ENCODE measurements around the gene OLFM3.
A peak's percentile ranks its signal among the peaks of the same experiment; 100 is the strongest.

OLFM3 gene

DNA sequence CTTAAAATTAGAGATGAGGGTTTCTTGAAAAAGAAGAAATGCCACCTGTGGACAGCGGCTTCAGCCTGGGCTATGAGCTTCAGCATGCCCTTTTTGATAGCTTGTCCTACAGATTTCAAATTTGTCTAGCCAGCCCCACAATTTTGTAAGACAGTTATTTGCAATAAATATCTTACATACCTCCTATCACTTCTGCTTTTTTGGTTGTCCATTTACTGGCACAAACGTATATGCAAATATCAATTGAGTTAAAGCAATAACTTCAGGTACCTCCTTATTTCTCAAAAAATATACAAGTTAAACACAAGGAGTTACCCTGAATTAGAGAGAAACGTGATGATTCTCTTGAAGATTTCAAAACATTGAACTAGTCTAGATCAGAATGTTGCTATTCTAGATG, 53.5 kb downstream of the OLFM3 start:
- DNase-seq: no peak

DNA sequence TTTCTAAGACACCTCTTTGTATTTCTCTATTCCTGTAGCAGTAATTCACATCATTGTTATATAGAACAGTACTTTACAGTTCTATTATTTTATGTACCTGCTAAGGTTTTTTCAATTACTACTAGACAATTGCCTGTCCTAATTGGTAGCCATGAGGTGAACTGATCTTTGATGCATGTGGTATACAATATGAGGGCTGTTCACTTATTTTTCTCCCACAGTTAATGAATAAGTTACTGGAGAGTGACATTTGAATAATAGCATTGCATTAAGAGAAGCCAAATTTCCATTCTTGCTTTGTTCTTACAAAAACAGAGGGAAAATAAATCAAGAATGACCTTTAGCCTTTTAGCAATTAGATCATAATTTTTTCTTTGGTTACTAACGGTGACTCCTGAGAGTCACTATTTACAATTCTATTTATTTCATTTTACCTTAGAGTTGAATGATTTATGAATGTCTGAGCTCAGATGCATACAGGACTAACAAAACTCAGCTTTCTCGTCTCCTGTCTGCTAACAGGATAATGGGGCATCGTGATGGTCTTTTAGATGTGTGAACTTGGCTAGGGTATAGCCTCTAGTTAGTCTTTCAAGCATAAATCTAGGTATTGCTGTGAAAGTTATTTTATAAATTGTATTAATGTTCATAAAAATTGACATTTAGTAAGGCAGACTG, 54.1 kb downstream of the OLFM3 start:
- DNase-seq: no peak

DNA sequence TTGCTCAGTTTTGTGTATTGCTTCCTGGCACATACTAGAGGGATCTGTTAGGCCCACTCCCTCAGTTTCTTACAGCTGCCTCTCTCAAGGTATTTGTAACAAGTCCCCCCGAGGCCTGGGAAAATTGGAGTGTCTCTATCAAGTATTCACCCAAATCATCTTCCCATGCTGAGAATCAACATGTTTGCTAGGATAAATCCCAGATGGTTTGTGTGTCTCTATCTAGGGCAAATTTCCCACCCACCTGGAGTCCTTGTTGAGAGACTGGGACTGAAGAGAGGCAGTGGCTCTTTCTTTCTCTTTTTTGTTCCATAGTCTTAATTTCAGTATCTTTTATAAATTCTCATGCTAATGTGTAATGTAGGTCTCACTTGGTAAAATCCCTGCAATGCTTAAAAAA, 58.0 kb downstream of the OLFM3 start:
- DNase-seq: no peak

DNA sequence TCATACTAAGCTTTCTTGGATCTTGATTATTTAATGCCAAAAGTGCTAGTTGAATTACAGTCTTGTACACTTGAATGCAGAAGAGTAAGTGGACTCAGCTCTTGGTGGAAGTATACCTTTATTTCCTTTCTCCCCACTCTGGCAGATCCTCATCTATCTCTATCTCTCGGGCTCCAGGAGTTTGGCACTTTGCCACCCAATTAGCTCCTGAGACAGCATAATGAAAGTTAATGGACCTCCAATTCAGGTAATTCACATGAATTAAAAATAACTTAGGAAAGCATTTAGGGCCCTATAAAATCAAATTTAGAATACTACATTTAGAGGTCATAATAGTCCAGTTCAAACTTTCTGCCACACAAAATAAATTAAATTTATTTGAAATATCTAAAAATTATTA, 67.4 kb downstream of the OLFM3 start:
- no peak for DNase-seq

DNA sequence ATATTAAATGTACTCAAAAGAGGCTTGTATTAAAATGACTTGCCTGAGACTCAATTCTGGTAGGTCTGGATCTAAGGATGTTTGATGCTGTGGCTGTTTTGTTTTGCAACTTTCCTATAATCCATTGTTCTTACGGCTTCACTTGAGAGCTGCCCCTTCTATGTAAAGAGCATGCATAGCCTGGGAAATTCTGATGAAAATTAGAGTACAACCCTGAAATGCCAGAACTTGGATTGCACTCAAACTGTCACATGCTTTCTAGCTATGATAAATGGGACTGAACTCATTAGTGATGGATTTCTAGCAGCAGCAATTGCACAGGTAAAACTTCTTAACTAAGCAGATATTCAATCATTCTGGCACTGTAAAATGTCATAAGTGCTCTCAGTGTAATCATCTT, 67.9 kb downstream of the OLFM3 start:
- no peak for DNase-seq

DNA sequence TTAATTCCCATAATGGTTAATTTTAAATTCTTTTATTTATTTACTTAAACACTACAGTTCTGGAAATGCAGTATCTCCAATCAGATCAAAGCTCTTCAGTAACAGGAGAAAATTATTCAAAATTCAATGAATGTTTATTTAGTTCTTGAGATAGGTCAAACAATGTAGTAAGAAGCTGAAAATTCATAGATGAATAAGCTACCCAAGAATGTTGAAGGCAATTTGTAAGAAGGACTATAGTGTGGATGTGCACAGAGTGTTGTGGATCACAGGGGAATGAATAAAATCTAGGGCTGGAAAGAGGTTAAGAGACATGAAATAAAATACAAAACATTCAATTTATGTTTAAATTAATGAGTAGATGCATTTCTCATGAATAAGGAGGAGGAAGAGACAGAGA, 72.0 kb downstream of the OLFM3 start:
- DNase-seq: no peak

DNA sequence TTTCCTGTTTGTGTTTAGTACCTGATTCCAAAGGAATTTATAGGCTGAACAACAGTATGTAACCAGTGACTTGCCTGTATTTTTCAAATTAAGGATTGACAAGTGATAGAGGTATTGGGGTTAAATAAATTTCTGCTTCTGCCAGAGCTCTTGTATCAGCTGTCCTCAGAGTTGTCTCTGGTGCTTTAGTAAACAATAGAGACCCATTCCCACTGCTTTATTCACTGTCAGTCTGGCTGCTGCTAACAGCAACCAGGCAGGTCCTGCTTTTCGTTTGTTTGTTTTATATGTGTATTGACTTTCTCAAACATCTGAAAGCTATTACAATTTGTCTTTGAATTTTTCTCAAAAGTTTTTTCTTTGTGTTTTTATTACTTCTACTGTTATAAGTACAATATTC, 76.1 kb downstream of the OLFM3 start:
- DNase-seq: no peak

DNA sequence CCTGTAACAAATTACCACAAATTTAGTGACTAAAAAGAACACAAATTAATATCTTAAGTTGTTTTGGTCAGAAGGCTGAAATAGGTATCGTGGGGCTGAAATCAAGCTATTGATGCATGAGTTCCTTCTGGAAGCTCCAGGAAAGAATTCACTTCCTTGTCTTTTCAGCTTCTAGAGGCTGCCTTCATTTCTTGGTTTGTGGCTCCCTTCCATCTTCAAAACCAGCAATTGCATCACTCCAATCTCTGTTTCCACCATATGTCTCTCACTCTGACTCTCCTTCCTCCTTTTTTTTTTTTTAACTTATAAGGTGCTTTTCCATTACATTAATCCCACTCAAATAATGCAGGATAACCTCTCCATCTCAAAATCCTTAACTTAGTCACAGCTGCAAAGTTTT, 78.4 kb downstream of the OLFM3 start:
- peak; percentile 5 for DNase-seq

DNA sequence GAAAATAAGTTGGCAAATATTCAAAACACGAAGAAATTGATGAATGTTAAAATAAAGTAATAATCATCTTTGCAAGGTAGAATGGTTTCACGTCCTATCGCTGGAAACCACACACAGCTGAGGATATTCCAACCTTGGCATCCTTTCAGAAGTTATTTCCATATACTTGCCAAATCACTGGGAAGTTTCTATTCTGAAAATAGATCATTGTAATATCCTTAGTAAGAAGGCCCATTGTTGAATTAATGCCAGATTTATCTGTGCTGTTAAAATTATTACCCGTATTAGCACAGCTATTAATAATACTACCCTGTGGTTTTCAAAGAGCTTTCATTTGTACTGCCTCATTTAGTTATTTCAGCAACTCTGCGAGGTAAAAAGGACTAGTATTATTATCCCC, 81.1 kb downstream of the OLFM3 start:
- no peak for DNase-seq

DNA sequence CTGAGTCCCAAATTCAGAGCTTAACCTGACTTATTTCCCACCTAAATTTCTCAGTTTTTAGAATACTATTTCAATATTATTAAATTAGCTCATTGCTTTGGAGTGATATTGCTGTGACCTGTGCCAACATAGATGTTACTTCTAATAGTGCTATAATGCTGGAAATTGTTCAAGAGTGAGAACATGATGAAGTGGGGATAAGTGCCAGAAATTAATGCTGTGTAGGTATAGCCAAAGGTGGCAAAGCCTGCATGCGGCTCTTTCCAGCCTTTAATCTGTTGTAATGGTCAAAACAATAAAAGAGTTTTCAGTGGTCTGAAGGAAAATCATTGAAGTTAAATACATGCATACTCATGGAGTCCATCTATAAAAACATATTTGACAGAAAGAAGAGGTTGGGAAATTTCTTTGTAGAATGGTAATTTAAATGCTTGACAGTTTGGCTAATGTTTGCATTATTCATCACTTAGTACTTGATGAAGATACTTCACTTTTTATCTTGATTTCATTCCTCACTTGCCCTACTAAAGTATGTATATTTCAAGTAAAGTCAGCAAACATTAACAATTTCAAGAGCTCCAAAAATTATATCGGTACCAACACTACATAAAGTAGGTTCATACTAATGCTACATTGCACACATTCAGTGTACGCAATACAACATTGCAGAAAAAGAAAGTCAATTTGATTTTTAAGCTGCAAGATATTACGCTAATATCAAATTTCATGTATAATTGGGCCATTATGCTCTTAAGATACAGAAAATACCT, 82.1 kb downstream of the OLFM3 start:
- no peak for DNase-seq

DNA sequence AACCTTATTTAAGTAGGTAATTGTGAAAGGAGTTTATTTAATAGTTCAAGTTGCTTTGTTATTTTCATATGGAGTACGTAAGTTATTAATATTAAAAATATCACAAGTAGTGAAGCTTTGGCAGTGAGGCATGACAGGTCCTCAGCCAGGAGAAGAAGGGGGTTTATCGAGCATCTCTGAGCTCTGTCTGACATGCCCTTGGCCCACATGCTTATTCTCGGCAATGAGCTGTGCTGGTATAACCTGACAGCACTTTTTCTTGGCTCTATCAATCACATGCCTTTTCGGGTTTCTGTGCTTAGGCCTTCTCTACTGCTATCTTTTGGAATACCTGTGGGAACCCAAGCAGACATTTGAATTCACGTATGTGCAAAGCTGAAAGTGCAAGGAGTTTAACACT, 84.8 kb downstream of the OLFM3 start:
- DNase-seq: no peak

DNA sequence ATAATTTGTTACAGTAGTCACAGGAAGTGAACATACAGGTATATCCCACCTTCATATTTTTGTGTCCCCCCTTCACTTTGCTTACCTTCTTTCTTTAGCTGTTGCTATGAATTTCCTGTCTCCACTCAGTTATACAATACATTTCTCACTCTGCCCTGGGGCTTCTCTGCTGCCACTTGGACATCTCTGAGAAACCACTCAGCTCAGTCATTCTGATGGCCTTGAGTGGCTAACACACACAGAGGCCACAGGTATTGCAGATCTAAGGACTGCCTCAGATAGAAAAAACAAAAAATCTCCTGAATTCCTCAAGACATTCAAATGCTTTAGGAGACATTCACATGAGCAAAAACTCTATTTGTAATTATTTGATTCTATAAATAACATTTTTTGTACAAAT, 87.7 kb downstream of the OLFM3 start:
- no peak for DNase-seq

DNA sequence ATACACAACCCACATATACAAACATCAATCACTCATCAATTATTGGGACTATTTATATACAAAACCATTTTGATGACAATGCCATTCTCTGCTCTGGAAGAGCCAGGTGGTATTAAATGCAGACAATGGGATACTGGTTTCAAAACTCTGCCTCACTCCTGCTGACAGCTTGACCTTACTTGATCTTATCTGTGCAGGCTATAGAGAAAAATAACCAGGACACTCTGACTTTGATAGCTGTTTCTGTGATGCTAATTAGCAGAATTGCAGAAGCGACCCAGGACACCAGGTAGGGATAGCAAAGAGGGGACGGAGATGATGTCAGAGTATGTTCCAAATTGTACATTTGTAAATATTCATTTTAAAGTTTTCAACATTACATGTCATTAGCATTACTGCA, 89.5 kb downstream of the OLFM3 start:
- DNase-seq: no peak

DNA sequence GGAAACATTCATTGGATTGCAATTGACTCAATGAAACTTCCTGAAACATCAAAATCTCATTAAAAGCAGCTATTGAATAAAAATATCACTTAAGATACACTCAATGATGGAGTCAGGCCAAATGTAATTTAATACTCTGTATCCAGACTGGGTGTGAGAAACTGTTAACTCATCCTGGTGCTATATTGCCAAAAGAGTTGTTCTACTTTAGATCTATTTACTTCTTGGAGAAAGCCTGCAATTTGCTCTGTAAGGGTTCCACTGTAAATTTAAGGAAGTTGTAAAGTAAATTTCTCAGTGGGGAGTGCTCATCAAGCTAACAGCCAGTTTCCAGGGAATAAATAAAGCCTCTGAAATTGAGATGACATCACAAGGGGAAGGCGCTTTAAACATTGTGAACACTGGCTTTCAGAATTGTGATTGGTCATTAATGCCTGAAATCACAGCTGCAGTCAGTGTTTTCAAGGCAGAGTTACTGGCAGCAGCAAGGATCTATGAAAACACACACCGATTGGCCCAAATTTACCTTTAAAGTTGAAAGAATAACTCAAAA, 91.4 kb downstream of the OLFM3 start:
- DNase-seq: no peak

DNA sequence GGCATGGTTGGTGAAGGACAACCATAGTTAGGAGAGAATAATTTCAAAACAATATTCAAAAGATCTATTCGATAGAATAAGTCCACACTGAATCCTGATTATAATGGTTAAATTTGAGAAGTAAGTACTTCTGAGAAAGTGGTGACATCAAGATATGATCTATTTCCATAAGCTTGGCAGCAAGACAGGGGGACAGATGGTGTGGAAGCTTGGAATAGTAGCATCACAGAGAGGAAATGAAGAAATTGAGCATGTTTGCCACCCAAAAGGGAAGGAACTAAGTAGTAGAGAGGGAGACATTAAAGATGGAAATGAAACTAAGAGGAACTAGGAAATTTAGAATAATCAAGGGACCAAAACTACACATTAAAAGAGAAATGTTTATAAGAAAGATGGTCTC, 94.5 kb downstream of the OLFM3 start:
- no peak for DNase-seq

DNA sequence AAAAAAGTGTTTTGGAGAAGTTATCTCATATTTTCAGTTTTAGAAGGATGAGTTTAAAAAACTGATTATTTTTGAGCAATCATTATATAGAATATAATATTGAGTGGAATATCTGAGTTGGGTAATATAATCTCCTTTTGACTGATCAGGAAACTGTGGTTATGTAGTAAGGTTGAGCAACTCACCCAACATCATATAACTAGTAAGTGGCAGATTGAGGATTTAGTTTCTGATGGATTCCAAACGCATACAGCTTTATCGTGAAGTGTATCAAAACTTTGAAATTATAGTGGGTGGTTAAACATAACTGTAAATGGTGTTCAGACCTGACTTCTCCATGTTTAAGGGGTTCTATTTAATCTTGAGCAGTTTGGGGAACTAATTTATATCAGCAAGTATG, 98.6 kb downstream of the OLFM3 start:
- DNase-seq: peak; percentile 23

DNA sequence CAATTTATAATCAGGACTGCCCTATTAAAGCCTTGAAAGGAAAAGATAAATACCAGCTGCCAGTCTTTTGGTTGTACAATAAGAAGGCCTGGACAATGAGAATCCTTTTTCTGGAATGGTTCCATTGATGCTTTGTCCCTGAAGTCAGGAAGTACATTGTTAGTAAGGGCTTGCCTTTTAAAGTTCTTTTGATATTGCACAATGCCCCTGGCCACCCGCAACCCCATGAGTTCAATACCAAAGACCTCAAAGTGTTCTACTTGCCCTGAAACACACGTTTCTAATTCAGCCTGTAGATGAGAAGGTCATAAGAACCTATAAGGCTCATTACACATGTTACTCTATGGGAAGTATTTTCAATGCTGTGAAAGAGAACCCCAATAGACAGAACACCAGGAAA, 112.1 kb downstream of the OLFM3 start:
- DNase-seq: no peak

DNA sequence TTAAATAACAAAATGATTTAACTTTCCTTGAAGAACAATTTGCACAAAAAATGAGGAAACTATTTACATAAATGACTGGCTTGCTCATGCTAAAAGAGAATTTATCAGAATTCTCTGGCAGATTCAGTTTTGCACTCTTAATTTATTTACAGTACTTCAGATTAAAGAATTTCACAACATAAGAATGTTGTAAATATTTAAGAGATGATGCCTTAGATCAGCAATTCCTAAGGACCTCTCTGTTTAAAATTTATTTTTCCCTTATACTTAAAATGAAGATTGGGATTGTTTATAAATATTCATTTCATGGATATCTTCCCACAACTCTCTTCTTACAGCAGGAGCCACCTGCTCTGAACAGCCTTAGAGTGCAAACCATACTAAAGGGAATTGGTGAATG, 120.8 kb downstream of the OLFM3 start:
- DNase-seq: no peak

DNA sequence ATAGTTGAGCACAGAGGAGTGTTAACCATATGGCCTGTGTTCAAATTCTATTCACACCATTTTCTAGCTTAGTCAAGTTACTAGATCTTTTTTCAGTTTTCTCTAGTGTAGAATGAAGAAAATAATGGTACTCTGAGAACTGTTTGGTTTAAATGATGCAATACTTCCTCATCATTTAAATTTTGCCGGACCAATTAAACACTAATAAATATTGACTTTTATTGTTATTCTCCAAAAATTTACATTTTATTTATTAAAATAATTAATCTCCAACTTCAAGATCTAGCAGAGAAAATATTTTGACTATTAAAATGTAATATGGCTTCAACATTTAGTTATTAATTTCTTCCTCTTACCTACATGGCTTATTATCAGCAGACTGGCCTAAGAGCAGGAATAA, 123.1 kb downstream of the OLFM3 start:
- DNase-seq: no peak

DNA sequence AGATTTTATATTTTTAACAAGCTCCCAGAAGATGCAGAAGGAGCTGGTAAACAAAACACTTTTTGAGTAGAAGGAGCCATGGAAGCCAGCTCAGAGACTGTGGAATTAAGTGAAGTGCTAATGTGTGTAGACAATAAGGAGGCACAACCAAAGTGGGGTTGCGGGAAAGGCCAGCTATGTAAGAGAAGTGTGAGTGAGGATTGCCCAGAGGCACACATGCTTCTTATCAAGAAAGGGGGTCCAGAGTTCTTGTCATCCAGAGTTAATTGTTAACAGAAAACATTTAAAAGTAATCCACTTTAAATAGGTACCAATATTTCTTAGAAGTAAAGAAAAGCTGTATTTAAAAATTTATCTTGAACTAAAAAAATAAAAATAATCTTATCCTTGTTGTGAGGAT, 136.8 kb downstream of the OLFM3 start:
- DNase-seq: no peak

DNA sequence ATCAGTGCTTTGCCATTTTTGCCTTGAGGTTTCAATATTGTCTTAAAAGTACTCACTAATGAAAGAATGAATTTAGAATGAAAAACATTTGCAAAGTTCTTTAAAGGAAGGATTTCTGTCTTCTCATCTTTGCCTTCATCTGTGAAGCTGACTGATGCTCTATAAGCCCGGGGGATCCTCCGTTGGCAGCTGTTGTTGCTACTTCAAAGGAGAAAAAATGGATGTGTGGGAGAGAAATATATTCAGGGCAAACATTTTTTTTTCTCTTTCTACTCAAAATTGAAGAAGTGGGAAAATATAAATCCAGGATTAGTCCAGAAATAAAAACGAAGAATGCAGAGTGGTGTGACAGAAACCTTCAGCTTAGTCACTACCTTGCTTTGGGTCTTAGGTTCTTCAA, 142.5 kb downstream of the OLFM3 start:
- DNase-seq: no peak

DNA sequence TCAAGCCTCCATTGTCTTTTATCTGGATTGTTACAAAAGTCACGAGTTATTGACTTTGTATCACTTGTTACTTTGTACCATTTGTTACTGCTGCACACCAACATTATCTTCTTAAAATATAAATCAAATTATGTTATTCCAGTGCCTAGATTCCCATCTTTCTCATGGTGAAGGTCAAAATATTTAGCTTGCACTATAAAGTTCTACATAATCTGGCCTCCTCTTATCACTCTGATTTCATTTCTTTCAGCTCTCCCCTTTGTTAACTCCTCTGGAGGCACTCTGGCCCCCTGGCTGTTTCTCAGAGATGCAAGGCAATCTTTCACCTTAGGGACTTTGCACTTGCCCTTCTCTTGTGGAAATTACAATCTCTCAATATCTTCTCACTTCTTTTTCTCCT, 143.8 kb downstream of the OLFM3 start:
- DNase-seq: no peak

DNA sequence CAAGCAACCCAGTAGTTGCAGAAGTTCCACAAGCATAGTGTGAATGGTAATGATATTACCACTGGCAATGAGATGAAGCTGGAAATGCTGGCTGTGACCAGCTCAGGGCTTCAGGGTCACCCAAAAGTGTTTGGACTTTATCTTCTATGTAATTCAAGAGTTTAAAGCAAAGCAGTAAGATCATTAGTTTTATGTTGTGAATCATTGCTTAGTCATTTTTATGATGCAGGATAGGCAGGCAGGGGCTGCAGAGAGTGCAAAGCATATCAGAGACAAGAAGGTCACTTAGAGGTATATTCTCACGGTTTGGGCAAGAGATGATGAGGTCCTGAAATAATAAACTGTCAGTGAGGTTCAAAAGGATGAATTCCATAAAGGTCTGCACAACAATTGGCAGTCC, 147.4 kb downstream of the OLFM3 start:
- no peak for DNase-seq

DNA sequence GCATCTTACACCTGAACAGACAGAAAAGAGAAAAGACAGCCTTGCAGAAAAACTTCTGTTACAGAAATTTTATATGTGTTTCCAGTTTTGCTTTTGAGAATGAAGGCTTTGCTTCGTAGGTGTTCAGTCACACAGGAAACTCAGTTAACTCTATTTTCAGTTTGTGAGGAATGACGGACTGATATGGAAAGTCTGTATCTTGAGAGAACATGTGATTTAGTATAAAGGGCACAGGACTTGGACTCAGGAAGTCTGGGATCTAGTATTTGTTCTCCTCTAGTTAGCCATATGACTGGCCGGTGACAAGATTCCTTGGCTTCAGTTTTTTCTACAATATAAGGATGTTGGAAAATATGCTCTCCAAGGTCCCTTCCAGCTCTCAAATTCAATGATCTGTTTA, 149.1 kb downstream of the OLFM3 start:
- DNase-seq: no peak

DNA sequence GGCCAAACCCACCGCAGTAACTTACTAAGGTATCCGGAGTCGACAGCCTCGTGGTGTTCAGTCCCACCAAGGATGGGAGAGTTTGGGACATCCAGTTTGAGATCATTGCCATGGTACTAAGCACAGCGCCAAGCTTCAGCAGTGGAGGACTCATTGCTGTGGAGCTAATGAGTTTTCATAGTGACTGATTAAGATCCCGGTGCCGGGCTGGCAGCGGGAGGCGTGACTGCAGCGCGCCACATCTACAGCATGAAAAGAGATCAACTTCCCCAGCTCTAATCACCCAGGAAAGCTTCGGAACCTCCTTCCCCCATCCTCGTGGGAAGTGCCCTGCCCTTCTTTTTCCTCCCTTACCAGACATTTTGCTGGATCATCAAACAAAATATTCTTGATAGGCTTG, 149.9 kb downstream of the OLFM3 start:
- DNase-seq: no peak
